ENCODE results near the gene GPATCH2.

- TF ChIP-seq CTCF (conservative IDR thresholded peaks at IDR 0.05), result no peak
- no peak for TF ChIP-seq ZFX (IDR thresholded peaks at IDR 0.05)
Observed at GRCh38 chr1:217457016-217457415, 173.9 kb downstream of the GPATCH2 start.

Data from C4-2B (cell line).